ENCODE results near the gene ST6GAL2.

DNA sequence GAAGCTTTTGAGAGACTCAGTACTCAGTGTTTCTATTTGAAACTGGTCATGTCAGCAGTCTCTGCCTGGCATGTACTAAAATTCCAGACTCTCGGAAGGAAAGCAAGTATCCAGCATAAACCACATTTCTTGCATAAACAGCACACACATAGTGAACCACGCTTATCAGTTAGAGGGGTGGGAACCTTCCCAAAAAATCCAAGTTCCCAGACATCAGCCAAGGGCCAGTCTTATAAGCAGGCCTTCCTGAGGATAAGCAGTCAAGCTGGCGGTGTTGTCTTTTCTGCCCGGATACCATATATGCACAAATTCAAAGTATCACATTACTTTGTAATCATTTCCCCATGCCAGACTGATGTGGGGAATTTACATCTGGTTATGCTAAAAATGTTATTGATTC lies 73.6 kb downstream of the ST6GAL2 start:
- TF ChIP-seq, protein P1, sequence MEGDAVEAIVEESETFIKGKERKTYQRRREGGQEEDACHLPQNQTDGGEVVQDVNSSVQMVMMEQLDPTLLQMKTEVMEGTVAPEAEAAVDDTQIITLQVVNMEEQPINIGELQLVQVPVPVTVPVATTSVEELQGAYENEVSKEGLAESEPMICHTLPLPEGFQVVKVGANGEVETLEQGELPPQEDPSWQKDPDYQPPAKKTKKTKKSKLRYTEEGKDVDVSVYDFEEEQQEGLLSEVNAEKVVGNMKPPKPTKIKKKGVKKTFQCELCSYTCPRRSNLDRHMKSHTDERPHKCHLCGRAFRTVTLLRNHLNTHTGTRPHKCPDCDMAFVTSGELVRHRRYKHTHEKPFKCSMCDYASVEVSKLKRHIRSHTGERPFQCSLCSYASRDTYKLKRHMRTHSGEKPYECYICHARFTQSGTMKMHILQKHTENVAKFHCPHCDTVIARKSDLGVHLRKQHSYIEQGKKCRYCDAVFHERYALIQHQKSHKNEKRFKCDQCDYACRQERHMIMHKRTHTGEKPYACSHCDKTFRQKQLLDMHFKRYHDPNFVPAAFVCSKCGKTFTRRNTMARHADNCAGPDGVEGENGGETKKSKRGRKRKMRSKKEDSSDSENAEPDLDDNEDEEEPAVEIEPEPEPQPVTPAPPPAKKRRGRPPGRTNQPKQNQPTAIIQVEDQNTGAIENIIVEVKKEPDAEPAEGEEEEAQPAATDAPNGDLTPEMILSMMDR (optimal IDR thresholded peaks at IDR 0.05 in 1 of 3, IDR thresholded peaks at IDR 0.05 in 1 of 3, conservative IDR thresholded peaks at IDR 0.05 in 1 of 3; ENCODE audit: extremely low read depth in 1 of 3, insufficient read depth in 2 of 3, low read length in 3 of 3), result no peak
- TF ChIP-seq EZH2 (IDR thresholded peaks at IDR 0.05; ENCODE audit: low read length), result no peak

All from keratinocyte (primary cell).